H9 (cell line): ENCODE measurements around the gene CADM1. TPM values are rescaled to one million over a fixed set of nuclear protein-coding genes. Genes with fewer than 3 reads are reported as not detected.

Experiments used
- DNase-seq: peaks from one replicate; pipeline ENCODE4 v3.0.0-alpha.2; 2017
- H2AFZ ChIP-seq: one replicate; pipeline ENCODE4 v1.6.1; 2013; ENCODE audit warnings: mild to moderate bottlenecking, low read length, control low read depth, moderate library complexity
- H2AK5ac ChIP-seq: 2 replicates; pipeline ENCODE4 v1.6.1; 2013; ENCODE audit warnings: low read length, control low read depth, mixed read lengths; ENCODE audit not compliant: insufficient read length
- H2BK120ac ChIP-seq: one replicate; pipeline ENCODE4 v1.6.1; 2013; ENCODE audit warnings: low read depth, mild to moderate bottlenecking, low read length, control low read depth, inconsistent platforms; ENCODE audit not compliant: poor library complexity, severe bottlenecking
- H2BK12ac ChIP-seq: 2 replicates; pipeline ENCODE4 v1.6.1; 2013; ENCODE audit warnings: low read length, control low read depth, mixed read lengths, low read depth; ENCODE audit not compliant: insufficient read length
- H2BK15ac ChIP-seq: 2 replicates; pipeline ENCODE4 v1.6.1; 2013; ENCODE audit warnings: low read depth, low read length, control low read depth
- H2BK20ac ChIP-seq: one replicate; pipeline ENCODE4 v1.6.1; 2013; ENCODE audit warnings: low read depth, mild to moderate bottlenecking, low read length, control low read depth, inconsistent platforms; ENCODE audit not compliant: poor library complexity, severe bottlenecking
- H2BK5ac ChIP-seq: 2 replicates; pipeline ENCODE4 v1.6.1; 2013; ENCODE audit warnings: low read length, control low read depth, mixed read lengths; ENCODE audit not compliant: insufficient read length
- H3K14ac ChIP-seq: 2 replicates; pipeline ENCODE4 v1.6.1; 2013; ENCODE audit warnings: low read length, control low read depth; ENCODE audit not compliant: insufficient read depth
- H3K18ac ChIP-seq: 2 replicates; pipeline ENCODE4 v1.6.1; 2013; ENCODE audit warnings: low read depth, mild to moderate bottlenecking, mixed read lengths, low read length, control low read depth; ENCODE audit not compliant: insufficient read length
- H3K23ac ChIP-seq: 2 replicates; pipeline ENCODE4 v1.6.1; 2013; ENCODE audit warnings: low read length, control low read depth, mixed read lengths, low read depth; ENCODE audit not compliant: insufficient read length
- H3K23me2 ChIP-seq: 2 replicates; pipeline ENCODE4 v1.6.1; 2013; ENCODE audit warnings: low read depth, mild to moderate bottlenecking, mixed read lengths, low read length, control low read depth; ENCODE audit not compliant: insufficient read length, poor library complexity, severe bottlenecking
- H3K27ac ChIP-seq: 2 replicates; pipeline ENCODE4 v1.5.1; 2013; ENCODE audit warnings: low read length, control low read depth, mixed read lengths, low read depth; ENCODE audit not compliant: insufficient read length
- H3K27me3 ChIP-seq: 2 replicates; pipeline ENCODE4 v1.6.1; 2013; ENCODE audit warnings: low read length, control low read depth, inconsistent platforms; ENCODE audit not compliant: insufficient read depth
- H3K4ac ChIP-seq: 2 replicates; pipeline ENCODE4 v1.6.1; 2013; ENCODE audit warnings: low read depth, mild to moderate bottlenecking, control low read depth, inconsistent platforms, low read length, moderate library complexity
- H3K4me1 ChIP-seq: 2 replicates; pipeline ENCODE4 v1.6.1; 2013; ENCODE audit warnings: low read length, control low read depth, inconsistent platforms; ENCODE audit not compliant: insufficient read depth
- H3K4me2 ChIP-seq: 2 replicates; pipeline ENCODE4 v1.6.1; 2013; ENCODE audit warnings: low read length, control low read depth, mixed read lengths; ENCODE audit not compliant: insufficient read length, insufficient read depth
- H3K56ac ChIP-seq: 2 replicates; pipeline ENCODE4 v1.6.1; 2013; ENCODE audit warnings: low read depth, mild to moderate bottlenecking, mixed read lengths, low read length, control low read depth; ENCODE audit not compliant: insufficient read length
- H3K79me1 ChIP-seq: 2 replicates; pipeline ENCODE4 v1.6.1; 2013; ENCODE audit warnings: low read depth, mild to moderate bottlenecking, moderate library complexity, low read length, control low read depth, inconsistent platforms; ENCODE audit not compliant: insufficient read depth, poor library complexity, severe bottlenecking
- H3K79me2 ChIP-seq: 2 replicates; pipeline ENCODE4 v1.6.1; 2013; ENCODE audit warnings: low read length, control low read depth, inconsistent platforms; ENCODE audit not compliant: insufficient read depth
- H3K9ac ChIP-seq: 2 replicates; pipeline ENCODE4 v1.6.1; 2013; ENCODE audit warnings: low read length, control low read depth, mixed read lengths; ENCODE audit not compliant: insufficient read length; ENCODE audit errors: extremely low read depth
- H3K9me3 ChIP-seq: one replicate; pipeline ENCODE4 v1.6.1; 2013; ENCODE audit warnings: low read depth, low read length, inconsistent platforms; ENCODE audit not compliant: control insufficient read depth
- H3T11ph ChIP-seq: one replicate; pipeline ENCODE4 v1.6.1; 2013; ENCODE audit warnings: mild to moderate bottlenecking, low read length, control low read depth, inconsistent platforms
- H4K20me1 ChIP-seq: one replicate; pipeline ENCODE4 v1.6.1; 2013; ENCODE audit not compliant: control insufficient read depth, insufficient read length, insufficient read depth
- H4K5ac ChIP-seq: 2 replicates; pipeline ENCODE4 v1.6.1; 2013; ENCODE audit warnings: low read depth, mild to moderate bottlenecking, mixed read lengths, low read length, control low read depth; ENCODE audit not compliant: insufficient read length
- H4K8ac ChIP-seq: replicated peaks from 2 replicates; pipeline ENCODE4 v1.6.1; 2013; ENCODE audit warnings: low read length, control low read depth, mixed read lengths, low read depth; ENCODE audit not compliant: insufficient read length
- H4K91ac ChIP-seq: 2 replicates; pipeline ENCODE4 v1.6.1; 2013; ENCODE audit warnings: low read depth, mild to moderate bottlenecking, moderate library complexity, mixed read lengths, low read length, control low read depth; ENCODE audit not compliant: insufficient read length
- H3K27ac Mint-ChIP-seq, 3 experiments: 2 replicates in 2 of 3; 3 replicates in 1 of 3; pipeline ENCODE4 v1.8.0; 2020 to 2021; ENCODE audit warnings: mixed read lengths in 3 of 3, mild to moderate bottlenecking in 1 of 3, moderate library complexity in 1 of 3
- H3K27me3 Mint-ChIP-seq: 2 replicates; pipeline ENCODE4 v1.8.0; 2021; ENCODE audit warnings: low read depth, mild to moderate bottlenecking, moderate library complexity, mixed read lengths
- H3K36me3 Mint-ChIP-seq, 3 experiments: 2 replicates in 2 of 3; 3 replicates in 1 of 3; pipeline ENCODE4 v1.8.0; 2020 to 2021; ENCODE audit warnings: low read depth in 3 of 3, mixed read lengths in 3 of 3; ENCODE audit not compliant: insufficient read depth in 1 of 3
- H3K4me1 Mint-ChIP-seq, 2 experiments: 2 replicates each; pipeline ENCODE4 v1.8.0; 2020; ENCODE audit warnings: mixed read lengths in 2 of 2
- H3K4me3 Mint-ChIP-seq, 2 experiments: 2 replicates in 1 of 2; 3 replicates in 1 of 2; pipeline ENCODE4 v1.8.0; 2020 to 2021; ENCODE audit warnings: mild to moderate bottlenecking in 2 of 2, mixed read lengths in 2 of 2, moderate library complexity in 1 of 2
- H3K9me3 Mint-ChIP-seq, 2 experiments: 2 replicates in 1 of 2; 3 replicates in 1 of 2; pipeline ENCODE4 v1.8.0; 2020; ENCODE audit warnings: mild to moderate bottlenecking in 2 of 2, mixed read lengths in 2 of 2, moderate library complexity in 1 of 2
- WGBS: extraction: QIAGEN DNeasy Blood & Tissue Kit; methylation state at CpG from one replicate; pipeline ENCODE4 v1.1.7; 2013; ENCODE audit warnings: missing lambda C conversion rate, low lambda C conversion rate, mixed read lengths; ENCODE audit not compliant: insufficient read length; ENCODE audit errors: extremely low coverage; 5-methylcytosine and 5-hydroxymethylcytosine counted together
- total RNA-seq: library from RNA; stranded (reverse); gene quantifications from 2 replicates; pipeline ENCODE4 v1.2.1, GENCODE V29; 2021
- TF ChIP-seq, protein P1 (sequence below): fragments of 200-600 bp; sonication (generic); conservative IDR thresholded peaks from 3 replicates; pipeline ENCODE4 v1.8.0; 2021; ENCODE audit warnings: antibody characterized with exemption, mild to moderate bottlenecking

The CADM1 gene
- total RNA-seq, 1 experiment from 2014 or later = 11.9 TPM

DNA sequence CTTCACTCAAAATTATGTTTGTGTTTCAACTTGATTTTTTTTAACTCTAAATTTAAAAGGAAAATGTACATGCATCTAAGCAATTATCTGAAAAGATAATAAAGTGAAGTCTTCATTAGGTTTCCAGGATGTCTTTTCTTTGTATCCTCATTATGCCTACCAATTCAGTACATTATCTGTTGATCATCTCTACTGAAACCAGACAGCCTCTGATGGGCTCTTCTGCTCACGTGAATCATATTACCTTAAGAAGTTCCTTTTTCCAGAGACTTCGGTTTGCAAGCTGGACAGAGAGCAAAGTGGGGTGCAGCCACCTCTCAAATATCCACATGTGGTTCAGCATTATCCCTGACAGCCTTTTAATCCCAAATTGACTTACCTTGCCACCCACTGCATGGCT lies 158.4 kb downstream of the CADM1 start:
- Mint-ChIP-seq H3K27ac (no peak overlapping the region), H3K27me3 (no peaks in the 10 kb centered on the region; the same call in 1 of the 2 replicates), H3K4me3 (no peak overlapping the region), H3K36me3 (no peaks in the 10 kb centered on the region), H3K4me1 (peaks cover 0 to 6% of the 10 kb centered on the region in 2 experiments; a peak in 1 of 4 replicates), H3K9me3 (no peaks in the 10 kb centered on the region)
- no peak overlapping the region for H2BK15ac ChIP-seq
- no peaks in the 10 kb centered on the region for H3K27me3 ChIP-seq
- H2BK12ac ChIP-seq = no peak overlapping the region
- no peak for DNase-seq
- H2AFZ ChIP-seq = no peak overlapping the region
- no peak overlapping the region for H3K27ac ChIP-seq
- H3K79me2 ChIP-seq = no peaks in the 10 kb centered on the region
- H3K9ac ChIP-seq = no peak overlapping the region
- no peak overlapping the region for H2AK5ac ChIP-seq
- no peak overlapping the region for H2BK20ac ChIP-seq
- H3K14ac ChIP-seq = no peak overlapping the region
- H3T11ph ChIP-seq = no peak overlapping the region
- no peaks in the 10 kb centered on the region for H3K9me3 ChIP-seq
- no peak overlapping the region for H4K91ac ChIP-seq
- no CpG with 5 or more reads among the region's 2 CpGs for WGBS
- TF ChIP-seq, protein P1, sequence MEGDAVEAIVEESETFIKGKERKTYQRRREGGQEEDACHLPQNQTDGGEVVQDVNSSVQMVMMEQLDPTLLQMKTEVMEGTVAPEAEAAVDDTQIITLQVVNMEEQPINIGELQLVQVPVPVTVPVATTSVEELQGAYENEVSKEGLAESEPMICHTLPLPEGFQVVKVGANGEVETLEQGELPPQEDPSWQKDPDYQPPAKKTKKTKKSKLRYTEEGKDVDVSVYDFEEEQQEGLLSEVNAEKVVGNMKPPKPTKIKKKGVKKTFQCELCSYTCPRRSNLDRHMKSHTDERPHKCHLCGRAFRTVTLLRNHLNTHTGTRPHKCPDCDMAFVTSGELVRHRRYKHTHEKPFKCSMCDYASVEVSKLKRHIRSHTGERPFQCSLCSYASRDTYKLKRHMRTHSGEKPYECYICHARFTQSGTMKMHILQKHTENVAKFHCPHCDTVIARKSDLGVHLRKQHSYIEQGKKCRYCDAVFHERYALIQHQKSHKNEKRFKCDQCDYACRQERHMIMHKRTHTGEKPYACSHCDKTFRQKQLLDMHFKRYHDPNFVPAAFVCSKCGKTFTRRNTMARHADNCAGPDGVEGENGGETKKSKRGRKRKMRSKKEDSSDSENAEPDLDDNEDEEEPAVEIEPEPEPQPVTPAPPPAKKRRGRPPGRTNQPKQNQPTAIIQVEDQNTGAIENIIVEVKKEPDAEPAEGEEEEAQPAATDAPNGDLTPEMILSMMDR = no peak
- H3K4me2 ChIP-seq = no peak overlapping the region
- no peak overlapping the region for H3K23ac ChIP-seq
- H4K8ac ChIP-seq = no peak overlapping the region
- H3K4ac ChIP-seq = no peak overlapping the region
- no peak overlapping the region for H3K18ac ChIP-seq
- H4K20me1 ChIP-seq = no peaks in the 10 kb centered on the region
- H3K4me1 ChIP-seq = no peaks in the 10 kb centered on the region
- no peak overlapping the region for H2BK120ac ChIP-seq
- H3K56ac ChIP-seq = no peak overlapping the region
- no peaks in the 10 kb centered on the region for H3K79me1 ChIP-seq
- no peak overlapping the region for H2BK5ac ChIP-seq
- no peaks in the 10 kb centered on the region for H3K23me2 ChIP-seq
- H4K5ac ChIP-seq = no peak overlapping the region
